Measurements from ENCODE around the gene NUMA1.

Gene NUMA1

GRCh38 chr11:71999362-71999761 lies 81.0 kb downstream of the NUMA1 start:
- DNase-seq (ENCODE audit: low read depth): no peak

GRCh38 chr11:71998649-71999310 lies 81.6 kb downstream of the NUMA1 start, which contains the start of gene IL18BP:
Gene IL18BP, plus strand, starts transcription at chr11:71998909. Its CDS starts 1,076 bp downstream, at chr11:71999985.
- no peak for DNase-seq (ENCODE audit: low read depth)

GRCh38 chr11:71998061-71998460 lies 82.3 kb downstream of the NUMA1 start:
- DNase-seq (ENCODE audit: low read depth): no peak

- DNase-seq (ENCODE audit: low read depth): no peak
Measured at GRCh38 chr11:71997594-71997993, 82.7 kb downstream of the NUMA1 start.

DNA sequence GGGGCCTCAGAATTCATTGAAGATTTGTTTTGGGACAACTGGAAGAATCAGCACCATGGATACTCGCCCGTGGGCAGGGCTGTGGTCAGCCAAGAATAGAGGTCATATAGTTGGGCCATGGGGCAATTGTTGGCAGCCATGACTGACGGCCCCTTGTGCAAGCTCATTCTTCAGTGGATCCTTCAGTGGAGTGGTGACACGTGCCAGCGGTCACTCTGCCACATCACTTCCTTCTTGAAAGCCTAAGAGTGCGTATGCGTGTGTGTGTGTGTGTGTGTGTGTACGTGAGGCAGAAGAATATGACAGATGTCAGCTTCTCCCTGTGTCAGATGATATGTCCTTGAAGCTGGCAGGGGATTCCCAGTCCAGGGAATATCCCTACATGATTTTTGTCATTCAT lies 83.4 kb downstream of the NUMA1 start:
- DNase-seq (ENCODE audit: low read depth): no peak

GRCh38 chr11:71996517-71996916 lies 83.8 kb downstream of the NUMA1 start:
- no peak for DNase-seq (ENCODE audit: low read depth)

GRCh38 chr11:71995726-71996291 lies 84.5 kb downstream of the NUMA1 start:
- DNase-seq (ENCODE audit: low read depth): no peak

DNA sequence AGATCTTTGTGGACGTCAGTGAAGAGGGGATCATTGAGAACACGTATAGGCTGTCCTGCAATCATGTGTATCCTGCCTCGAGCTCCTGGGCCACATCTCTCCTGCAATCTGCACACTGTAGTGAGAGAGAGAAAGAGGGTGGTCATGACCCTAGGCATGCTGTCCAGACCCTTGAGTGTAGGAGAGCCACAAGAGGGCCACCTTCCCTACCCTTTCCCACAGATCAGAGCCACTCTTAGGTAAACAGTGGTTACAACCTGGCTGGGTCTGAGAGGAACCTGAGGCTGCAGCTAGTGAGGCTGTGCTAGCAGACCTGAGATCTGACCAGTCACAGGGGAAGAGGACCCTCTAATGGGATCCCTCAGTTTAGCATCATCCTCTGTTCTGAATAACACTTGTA lies 85.6 kb downstream of the NUMA1 start:
- DNase-seq (ENCODE audit: low read depth): no peak

DNA sequence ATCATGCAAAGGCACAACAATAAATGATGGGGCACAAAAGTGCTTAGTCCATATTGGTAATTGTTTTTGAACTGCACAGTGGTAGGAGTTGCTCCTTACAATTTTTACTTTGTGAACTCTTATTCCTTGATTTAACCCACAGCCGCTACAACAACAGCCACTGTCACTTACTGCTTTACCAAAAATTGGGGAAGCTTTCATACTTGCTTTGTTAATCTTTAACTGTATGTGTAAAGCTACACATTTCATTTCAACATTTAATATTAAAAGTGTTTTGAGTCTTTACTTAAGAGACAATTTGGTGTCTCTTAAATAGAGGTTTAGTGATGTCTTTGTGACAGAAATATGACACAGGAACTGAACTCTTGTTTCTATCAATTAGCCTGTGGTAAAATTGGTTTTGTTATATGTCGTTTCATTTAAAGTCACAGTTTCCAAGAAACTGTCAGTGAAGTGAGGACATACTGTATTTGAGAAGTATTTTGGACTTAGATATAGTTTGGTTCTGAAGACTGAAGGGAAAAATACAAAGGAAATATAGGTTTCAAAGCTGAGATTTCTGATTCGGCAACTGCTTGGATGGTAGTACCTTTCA lies 88.1 kb downstream of the NUMA1 start:
- DNase-seq (ENCODE audit: low read depth): no peak

DNA sequence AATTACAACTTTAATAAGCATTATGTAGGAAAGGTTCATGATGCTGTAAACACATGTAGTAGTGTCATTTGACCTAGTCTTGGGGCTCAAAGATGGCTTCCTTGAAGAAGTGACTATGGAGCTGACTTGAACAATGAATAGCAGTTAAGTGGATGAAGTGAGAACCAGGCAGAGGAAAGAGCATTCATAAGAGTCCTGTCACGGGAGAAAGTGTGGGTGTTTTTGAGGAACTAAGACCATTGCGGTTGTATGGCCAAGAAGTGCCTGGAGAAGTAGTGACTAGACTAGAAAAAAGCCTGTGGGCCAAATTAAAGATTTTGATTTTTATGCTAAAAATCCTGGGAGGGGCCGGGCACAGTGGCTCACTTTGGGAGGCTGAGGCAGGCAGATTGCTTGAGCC lies 88.8 kb downstream of the NUMA1 start:
- DNase-seq (ENCODE audit: low read depth): no peak

GRCh38 chr11:71990701-71991100 lies 89.6 kb downstream of the NUMA1 start:
- no peak for DNase-seq (ENCODE audit: low read depth)

DNA sequence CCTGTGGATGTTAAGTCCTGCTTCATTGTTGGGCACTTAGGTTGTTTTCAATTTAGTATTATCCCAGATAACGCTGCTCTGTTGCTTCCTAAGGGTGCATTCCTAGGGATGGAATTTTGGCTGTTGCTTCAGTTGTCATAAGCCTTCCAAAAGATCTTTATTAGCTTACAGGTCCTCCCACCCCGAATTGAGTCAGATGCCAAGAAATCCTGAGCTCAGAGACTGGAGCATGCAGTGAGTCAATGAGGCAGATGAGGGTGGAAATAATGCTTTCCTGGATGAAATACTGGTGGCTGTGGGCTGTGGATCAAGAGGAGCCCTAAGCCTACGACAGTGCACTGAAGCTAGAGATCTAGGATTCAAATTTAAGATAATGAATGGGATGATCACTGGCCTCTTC lies 92.3 kb downstream of the NUMA1 start:
- no peak for DNase-seq (ENCODE audit: low read depth)

GRCh38 chr11:71987521-71987920 lies 92.8 kb downstream of the NUMA1 start:
- DNase-seq (ENCODE audit: low read depth): no peak

GRCh38 chr11:71986131-71986530 lies 94.2 kb downstream of the NUMA1 start:
- DNase-seq (ENCODE audit: low read depth): no peak

DNA sequence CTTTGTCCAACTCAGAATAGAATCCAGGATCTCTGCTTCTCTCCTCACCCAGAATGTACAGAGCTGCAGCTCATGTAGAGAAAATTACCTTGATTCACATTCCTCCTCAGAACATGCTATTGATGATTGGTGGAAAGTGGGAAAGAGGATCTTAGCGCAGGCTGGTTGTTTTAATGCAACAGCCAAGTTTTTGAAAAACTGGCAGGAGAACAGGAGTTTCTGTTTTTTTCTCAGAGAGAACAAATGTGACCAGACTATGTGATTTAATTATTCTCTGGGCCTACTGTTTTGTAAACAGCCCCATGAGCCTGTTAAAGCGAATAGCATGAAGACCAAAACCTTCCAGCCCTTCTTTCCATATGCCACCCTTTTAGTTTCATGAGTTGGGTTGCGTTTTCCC lies 100.7 kb downstream of the NUMA1 start:
- DNase-seq (ENCODE audit: low read depth): no peak

DNA sequence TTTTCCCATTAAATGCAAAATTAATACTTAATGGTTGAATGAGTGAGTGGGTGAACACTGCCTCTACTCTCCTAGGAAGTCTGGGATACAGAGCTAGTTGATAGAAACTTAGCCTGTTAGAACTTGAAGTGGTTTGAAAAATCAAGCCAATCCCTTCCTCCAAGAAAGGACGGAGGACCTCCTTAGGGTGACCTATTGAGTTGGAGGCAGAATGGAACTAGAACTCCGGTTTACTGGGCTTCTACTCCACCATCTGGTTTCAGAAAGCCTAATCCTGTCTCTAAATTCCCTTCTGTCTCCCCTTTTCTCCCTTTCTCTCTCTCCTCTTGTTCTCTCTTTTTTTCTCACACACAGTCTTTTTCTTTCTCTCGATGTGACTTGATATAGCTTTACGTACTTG lies 101.2 kb downstream of the NUMA1 start:
- no peak for DNase-seq (ENCODE audit: low read depth)

- DNase-seq (ENCODE audit: low read depth): peak; percentile 27
Measured at GRCh38 chr11:71977743-71978418, 102.5 kb downstream of the NUMA1 start.

DNA sequence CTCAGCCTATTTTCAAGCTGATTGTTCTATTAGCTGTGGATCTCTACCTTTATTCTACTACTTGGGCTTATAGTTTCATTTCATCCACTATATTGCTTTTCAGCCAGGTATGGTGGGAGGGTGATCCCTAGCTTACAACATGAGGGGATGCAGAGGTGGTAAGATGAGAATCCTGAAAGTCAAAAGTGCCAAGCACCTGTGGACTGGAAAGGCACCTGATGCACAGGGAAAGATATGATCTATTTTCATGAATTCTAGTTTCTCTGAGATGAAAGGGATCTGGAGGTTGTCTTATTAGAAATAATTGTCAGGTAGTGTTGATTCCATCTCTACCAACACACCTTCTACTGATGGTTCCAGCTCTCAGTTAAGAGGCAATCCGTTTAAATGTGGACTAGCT lies 103.3 kb downstream of the NUMA1 start:
- DNase-seq (ENCODE audit: low read depth): no peak

DNA sequence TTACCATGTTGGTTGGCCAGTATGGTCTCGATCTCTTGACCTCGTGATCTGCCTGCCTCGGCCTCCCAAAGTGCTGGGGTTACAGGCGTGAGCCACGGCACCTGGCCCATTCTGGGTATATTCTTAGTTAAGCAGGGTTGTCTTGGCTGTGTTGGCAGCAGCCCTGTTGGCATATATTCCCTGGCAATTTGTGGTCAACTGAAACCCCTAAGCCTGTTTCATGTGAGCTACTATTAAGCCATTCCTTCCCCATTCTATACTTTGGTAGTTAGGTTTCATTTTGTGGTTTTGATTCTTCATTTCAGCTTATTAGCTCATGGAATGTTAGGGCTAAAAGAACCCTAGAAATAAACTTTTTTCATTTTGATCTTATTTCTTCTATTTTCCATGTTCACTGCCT lies 103.8 kb downstream of the NUMA1 start:
- no peak for DNase-seq (ENCODE audit: low read depth)

- DNase-seq (ENCODE audit: low read depth): no peak
Measured at GRCh38 chr11:71971680-71972079, 108.7 kb downstream of the NUMA1 start.

- no peak for DNase-seq (ENCODE audit: low read depth)
Measured at GRCh38 chr11:71964641-71965040, 115.7 kb downstream of the NUMA1 start.

DNA sequence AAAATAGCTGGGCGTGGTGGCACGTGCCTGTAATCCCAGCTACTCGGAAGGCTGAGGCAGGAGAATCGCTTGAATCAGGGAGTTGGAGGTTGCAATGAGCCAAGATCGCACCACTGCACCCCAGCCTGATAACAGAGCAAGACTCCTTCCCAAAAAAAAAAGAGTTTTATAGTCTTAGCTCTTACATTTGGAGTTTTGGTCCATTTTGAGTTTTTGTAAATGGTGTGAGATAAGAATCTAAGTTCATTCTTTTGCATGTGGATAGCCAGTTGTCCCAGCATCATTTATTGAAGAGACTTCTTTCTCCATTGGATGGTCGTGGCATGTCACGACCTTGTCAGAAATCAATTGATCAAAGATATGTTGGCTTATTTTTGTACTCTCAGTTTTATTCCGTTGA lies 116.9 kb downstream of the NUMA1 start:
- DNase-seq (ENCODE audit: low read depth): no peak

- no peak for DNase-seq (ENCODE audit: low read depth)
Measured at GRCh38 chr11:71962428-71963038, 117.8 kb downstream of the NUMA1 start.
